IMR-90 (cell line): Measurements from ENCODE around the gene CD2. TPM values are rescaled to one million over a fixed set of nuclear protein-coding genes. Genes with fewer than 3 reads are reported as not detected.

ENCODE experiments used
- ATAC-seq: fragments of 200-7000 bp; cut with Tn5 transposase; 2 replicates; pipeline ENCODE4 v1.9.1; 2020; ENCODE audit warnings: low read depth, mild to moderate bottlenecking, moderate library complexity
- BruUV-seq: library from RNA; stranded (reverse); fragments of 400-500 nt; replicated peaks from 2 replicates; lab custom pipeline; 2021; lab: Mats Ljungman, UMichigan
- CTCF ChIA-PET: fragments of 300-600 bp; formaldehyde crosslinking; extraction: SDS; loops from one replicate; lab custom pipeline; 2021; ENCODE audit warnings: antibody characterized with exemption; lab: Yijun Ruan, JAX
- POLR2A ChIA-PET: fragments of 300-600 bp; sonication (Branson Sonifier 250); formaldehyde crosslinking; loops from one replicate; lab custom pipeline; 2022; ENCODE audit warnings: antibody characterized with exemption; ENCODE audit not compliant: unreplicated experiment; lab: Charles Lee
- DNase-seq: peaks from one replicate; pipeline ENCODE4 v3.0.0; 2013
- H2AFZ ChIP-seq: replicated peaks from 2 replicates; pipeline ENCODE3; 2013; ENCODE audit warnings: low read length, mild to moderate bottlenecking; ENCODE audit not compliant: poor library complexity
- H2AK5ac ChIP-seq: 2 replicates; pipeline ENCODE4 v1.6.1; 2013; ENCODE audit warnings: low read depth, low read length, inconsistent platforms
- H2AK9ac ChIP-seq: replicated peaks from 2 replicates; pipeline ENCODE3; 2013; ENCODE audit warnings: mild to moderate bottlenecking, low read depth, low read length, moderate library complexity; ENCODE audit not compliant: poor library complexity
- H2BK120ac ChIP-seq: 2 replicates; pipeline ENCODE4 v1.6.1; 2013; ENCODE audit warnings: low read depth, low read length, inconsistent platforms
- H2BK15ac ChIP-seq: 3 replicates; pipeline ENCODE4 v1.6.1; 2013; ENCODE audit warnings: low read depth, low read length, inconsistent platforms
- H2BK20ac ChIP-seq: 2 replicates; pipeline ENCODE4 v1.6.1; 2013; ENCODE audit warnings: low read depth, mild to moderate bottlenecking, inconsistent platforms, low read length, moderate library complexity
- H2BK5ac ChIP-seq: 2 replicates; pipeline ENCODE4 v1.6.1; 2013; ENCODE audit warnings: mild to moderate bottlenecking, low read depth, low read length, inconsistent platforms; ENCODE audit not compliant: poor library complexity, severe bottlenecking
- H3K14ac ChIP-seq: replicated peaks from 2 replicates; pipeline ENCODE4 v1.6.1; 2013; ENCODE audit warnings: low read depth, low read length, inconsistent platforms
- H3K18ac ChIP-seq: 2 replicates; pipeline ENCODE4 v1.6.1; 2013; ENCODE audit warnings: low read depth, low read length, control low read depth
- H3K23ac ChIP-seq: 2 replicates; pipeline ENCODE4 v1.6.1; 2013; ENCODE audit warnings: low read depth, low read length, inconsistent platforms
- H3K27ac ChIP-seq: 2 replicates; pipeline ENCODE4 v1.5.1; 2013; ENCODE audit warnings: mild to moderate bottlenecking, control low read depth, low read length; ENCODE audit not compliant: insufficient read depth
- H3K27me3 ChIP-seq: 2 replicates; pipeline ENCODE4 v1.6.1; 2013; ENCODE audit warnings: low read length; ENCODE audit not compliant: control insufficient read depth, insufficient read depth
- H3K36me3 ChIP-seq: 2 replicates; pipeline ENCODE4 v1.6.1; 2013; ENCODE audit warnings: low read length, mixed read lengths; ENCODE audit not compliant: control insufficient read depth, insufficient read depth
- H3K4ac ChIP-seq: 2 replicates; pipeline ENCODE4 v1.6.1; 2013; ENCODE audit warnings: low read depth, low read length, inconsistent platforms
- H3K4me1 ChIP-seq: 2 replicates; pipeline ENCODE4 v1.6.1; 2013; ENCODE audit warnings: low read length, mixed read lengths; ENCODE audit not compliant: control insufficient read depth, insufficient read depth
- H3K4me2 ChIP-seq: 2 replicates; pipeline ENCODE4 v1.6.1; 2013; ENCODE audit warnings: low read depth, mild to moderate bottlenecking, control low read depth, low read length, moderate library complexity
- H3K4me3 ChIP-seq: 2 replicates; pipeline ENCODE4 v1.5.1; 2013; ENCODE audit warnings: low read depth, mild to moderate bottlenecking, control low read depth, low read length, moderate library complexity; ENCODE audit not compliant: insufficient read depth
- H3K56ac ChIP-seq: 2 replicates; pipeline ENCODE4 v1.6.1; 2013; ENCODE audit warnings: low read length, inconsistent platforms; ENCODE audit not compliant: insufficient read depth; ENCODE audit errors: extremely low read depth
- H3K79me1 ChIP-seq, 2 experiments: 2 replicates each; pipeline ENCODE4 v1.6.1; 2013; ENCODE audit warnings: low read length in 2 of 2, inconsistent platforms in 1 of 2, low read depth in 1 of 2
- H3K9ac ChIP-seq: 2 replicates; pipeline ENCODE4 v1.6.1; 2013; ENCODE audit warnings: low read depth, low read length, control low read depth
- H3K9me1 ChIP-seq: 2 replicates; pipeline ENCODE4 v1.6.1; 2013; ENCODE audit warnings: low read length, inconsistent platforms; ENCODE audit not compliant: insufficient read depth
- H3K9me3 ChIP-seq: 2 replicates; pipeline ENCODE4 v1.6.1; 2013; ENCODE audit warnings: low read length; ENCODE audit not compliant: control insufficient read depth, insufficient read depth
- H4K20me1 ChIP-seq: 2 replicates; pipeline ENCODE4 v1.6.1; 2013; ENCODE audit warnings: low read length, inconsistent platforms; ENCODE audit not compliant: insufficient read depth
- H4K5ac ChIP-seq: 2 replicates; pipeline ENCODE4 v1.6.1; 2013; ENCODE audit warnings: mild to moderate bottlenecking, low read depth, low read length, control low read depth
- H4K8ac ChIP-seq, 2 experiments: 2 replicates each; pipeline ENCODE4 v1.6.1; 2013; ENCODE audit warnings: low read depth in 2 of 2, low read length in 2 of 2, control low read depth in 1 of 2, inconsistent platforms in 1 of 2
- H4K91ac ChIP-seq: 2 replicates; pipeline ENCODE4 v1.6.1; 2013; ENCODE audit warnings: low read depth, low read length, inconsistent platforms; ENCODE audit not compliant: insufficient read depth
- FOS ChIP-seq: fragments of 150-350 bp; IDR thresholded peaks from 2 replicates; pipeline ENCODE4 v1.6.1; 2016; ENCODE audit warnings: low read depth, low read length
- NFE2L2 ChIP-seq: fragments of 150-350 bp; IDR thresholded peaks from 2 replicates; pipeline ENCODE4 v1.6.1; 2016; ENCODE audit warnings: low read depth, mild to moderate bottlenecking, low read length
- RCOR1 ChIP-seq: IDR thresholded peaks from 2 replicates; pipeline ENCODE4 v1.6.1; 2012; ENCODE audit warnings: mild to moderate bottlenecking, low read length, improper control_type of control experiment; ENCODE audit not compliant: insufficient replicate concordance
- WGBS, 2 experiments: methylation state at CpG; one replicate each; pipeline versions ENCODE4 v1.1.5 to v1.1.7; 2013; ENCODE audit warnings: missing lambda C conversion rate in 2 of 2; ENCODE audit not compliant: insufficient read length in 1 of 2; ENCODE audit errors: extremely low coverage in 2 of 2; 5-methylcytosine and 5-hydroxymethylcytosine counted together
- dilution Hi-C: fragments of 300-500 bp; cut with HindIII; formaldehyde crosslinking; loops from one replicate; pipeline ENCODE4 v1.14.3; 2018; ENCODE audit warnings: low sequenced_read_pairs; ENCODE audit not compliant: unreplicated experiment
- in situ Hi-C: fragments of 300-500 bp; cut with MboI; formaldehyde crosslinking; loops from 3 replicates; pipeline ENCODE4 v1.14.3; 2019; ENCODE audit warnings: low sequenced_read_pairs, inconsistent platforms, mixed read lengths
- intact Hi-C: fragments of 100-400 bp; cut with micrococcal nuclease; formaldehyde crosslinking; loops from 2 replicates; pipeline ENCODE4 v1.10.0; 2022
- polyA plus RNA-seq, 3 experiments: library from polyadenylated mRNA; depleted of rRNA; stranded (reverse); fragments of >200 nt; gene quantifications; 2 replicates each; pipeline ENCODE4 v1.2.3, GENCODE V29; 2012; ENCODE audit warnings: low replicate concordance in 1 of 3
- total RNA-seq: library from RNA; depleted of rRNA; stranded (reverse); fragments of >200 nt; gene quantifications from 2 replicates; pipeline ENCODE4 v1.2.3, GENCODE V29; 2012

Gene CD2
- total and polyA plus RNA-seq, 2 of the 4 experiments (the other 2 are of a cell fraction) = not detected

- Histone ChIP-seq H3K18ac (no peak overlapping the region), H3K4ac (no peak overlapping the region), H2BK15ac (no peak overlapping the region), H3K4me1 (no peaks in the 10 kb centered on the region), H4K91ac (no peak overlapping the region), H3K14ac (no peak overlapping the region), H2BK20ac (no peak overlapping the region), H3K9me1 (no peaks in the 10 kb centered on the region), H2AK9ac (no peak overlapping the region), H3K27ac (no peak overlapping the region), H2AFZ (no peak overlapping the region), H2BK120ac (no peak overlapping the region), H3K56ac (no peak overlapping the region), H3K79me1 (no peaks in the 10 kb centered on the region), H3K4me3 (no peak overlapping the region), H3K23ac (no peak overlapping the region), H3K27me3 (no peaks in the 10 kb centered on the region), H4K20me1 (no peaks in the 10 kb centered on the region), H4K8ac (no peak overlapping the region), H4K5ac (no peak overlapping the region), H3K9ac (no peak overlapping the region), H3K9me3 (no peaks in the 10 kb centered on the region), H3K4me2 (no peak overlapping the region), H2AK5ac (no peak overlapping the region), H3K36me3 (no peaks in the 10 kb centered on the region), H2BK5ac (no peak overlapping the region)
- CTCF ChIA-PET = no interaction called here
- no TSS peak for BruUV-seq
- dilution Hi-C loops = no loop called here
- POLR2A ChIA-PET = no interaction called here
- in situ Hi-C loops = no loop called here
- intact Hi-C loops = no loop called here
- no CpG with 5 or more reads among the region's 3 CpGs for WGBS, 2 experiments
- TF ChIP-seq FOS = peak; percentile 29; the same call in 1 of the 2 replicates
- no peak for TF ChIP-seq NFE2L2
- TF ChIP-seq RCOR1 = no peak
- DNase-seq (peak; percentile 66), ATAC-seq (peak; percentile 70)
Observed at GRCh38 chr1:116777831-116778830, 23.9 kb downstream of the CD2 start.
